Glomerular visceral epithelial cell (primary cell): ENCODE data around the gene ITGA4.

Source experiments
- DNase-seq: peaks from one replicate; pipeline ENCODE4 v3.0.0-alpha.2; 2016; ENCODE audit errors: extremely low spot score

Gene ITGA4

DNA sequence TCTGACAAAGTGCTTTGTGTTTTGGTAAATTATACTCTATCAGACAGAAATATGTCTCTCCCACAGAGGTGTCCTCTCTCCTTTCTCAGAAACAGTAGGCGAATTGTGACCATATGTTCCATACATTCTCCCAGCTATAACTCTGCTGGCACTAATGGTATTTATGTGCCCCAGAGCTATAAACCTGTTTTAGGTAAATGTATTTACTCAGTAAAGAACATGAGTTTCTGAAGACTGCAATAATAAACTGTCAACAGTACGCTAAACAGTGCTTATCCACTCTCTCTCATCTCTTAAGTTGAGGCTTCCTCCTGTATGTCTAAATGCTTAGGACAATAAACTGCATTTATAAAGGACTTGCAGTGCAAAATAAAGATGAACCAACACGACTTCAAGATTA, 58.5 kb downstream of the ITGA4 start:
- no peak for DNase-seq

GRCh38 chr2:181516992-181517391, 59.8 kb downstream of the ITGA4 start:
- no peak for DNase-seq

- peak; percentile 1 for DNase-seq
Observed at GRCh38 chr2:181517685-181518301, 60.6 kb downstream of the ITGA4 start.

GRCh38 chr2:181520253-181520652, 63.1 kb downstream of the ITGA4 start:
- no peak for DNase-seq

GRCh38 chr2:181523756-181524155, 66.6 kb downstream of the ITGA4 start:
- no peak for DNase-seq

- no peak for DNase-seq
Observed at GRCh38 chr2:181526014-181526413, 68.8 kb downstream of the ITGA4 start.

GRCh38 chr2:181527058-181527457, 69.9 kb downstream of the ITGA4 start:
- DNase-seq: no peak

DNA sequence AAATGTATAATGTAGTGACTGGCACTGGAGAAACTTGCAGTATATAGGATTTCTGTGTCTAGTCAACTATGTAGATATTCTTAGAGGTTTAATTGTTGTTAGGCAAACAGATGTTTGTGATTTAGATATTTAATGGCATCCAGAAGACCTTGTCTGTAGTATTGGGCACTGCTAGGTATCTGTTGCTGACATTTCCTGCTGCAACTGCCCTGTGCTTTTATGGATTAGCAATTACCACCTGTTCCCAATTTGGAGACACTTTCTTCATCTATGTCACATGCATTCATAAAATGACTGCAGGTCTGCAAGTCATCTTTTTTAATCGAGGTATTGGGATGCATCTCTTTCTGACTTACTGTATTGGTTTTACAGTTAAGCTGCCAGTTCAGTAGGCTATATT, 71.3 kb downstream of the ITGA4 start:
- no peak for DNase-seq

- DNase-seq: no peak
Observed at GRCh38 chr2:181536730-181537129, 79.5 kb downstream of the ITGA4 start.

DNA sequence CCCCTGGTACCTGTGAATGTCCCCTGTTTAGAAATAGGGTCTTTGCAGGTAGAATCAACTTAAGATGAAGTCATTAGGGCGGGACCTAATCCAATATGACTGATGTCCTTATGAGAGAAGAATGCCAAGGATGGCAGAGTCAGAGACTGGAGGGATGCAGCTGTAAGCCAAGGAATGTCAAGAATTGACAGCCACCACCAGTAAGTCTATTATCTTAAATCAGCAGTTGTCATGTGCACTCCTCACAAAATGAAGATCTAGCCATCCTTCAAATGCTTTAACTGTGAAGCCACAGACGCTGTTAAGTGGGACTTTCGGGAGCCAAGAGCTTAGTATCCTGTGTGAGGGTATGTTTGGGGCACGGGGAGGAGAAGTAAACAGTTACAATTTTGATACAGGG, 83.2 kb downstream of the ITGA4 start:
- DNase-seq: no peak

DNA sequence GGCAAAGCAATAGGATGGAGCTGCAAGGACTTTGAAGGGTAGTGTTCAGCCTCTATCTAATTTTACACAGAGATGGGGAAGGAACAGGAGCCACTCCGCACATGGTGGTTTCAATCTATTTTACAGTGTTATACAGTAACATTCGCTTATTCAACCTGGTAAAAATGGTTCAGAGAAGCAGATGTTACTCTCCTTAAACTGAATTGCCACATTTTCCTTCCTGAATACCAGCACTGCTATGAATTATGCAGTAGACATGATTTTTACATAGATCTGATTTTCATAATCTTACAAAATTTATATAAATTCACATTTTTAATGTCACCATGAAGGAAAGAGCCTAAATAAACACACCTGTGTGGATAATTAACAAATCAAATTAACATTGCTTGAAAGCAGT, 85.0 kb downstream of the ITGA4 start:
- DNase-seq: no peak

DNA sequence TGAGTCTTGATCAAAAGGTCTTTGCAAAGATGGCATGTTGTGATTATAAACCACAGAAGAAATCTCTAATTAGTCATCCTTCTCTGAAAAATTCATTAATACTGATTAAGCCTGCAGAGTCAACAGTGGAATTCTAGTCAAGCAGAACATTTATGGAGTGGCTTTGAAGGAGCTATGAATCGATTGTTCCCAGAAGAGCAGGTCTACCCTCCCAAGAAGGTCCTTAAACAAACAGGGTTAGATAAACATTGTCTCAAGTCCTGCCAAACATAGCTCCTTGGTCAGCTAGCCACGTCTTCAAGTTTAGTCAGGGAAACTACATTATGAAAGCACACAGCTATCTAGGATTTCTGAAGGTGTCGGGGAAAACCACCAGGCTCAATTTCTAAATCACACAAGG, 88.9 kb downstream of the ITGA4 start:
- no peak for DNase-seq

- DNase-seq: peak; percentile 25
Observed at GRCh38 chr2:181552808-181553207, 95.6 kb downstream of the ITGA4 start.

DNA sequence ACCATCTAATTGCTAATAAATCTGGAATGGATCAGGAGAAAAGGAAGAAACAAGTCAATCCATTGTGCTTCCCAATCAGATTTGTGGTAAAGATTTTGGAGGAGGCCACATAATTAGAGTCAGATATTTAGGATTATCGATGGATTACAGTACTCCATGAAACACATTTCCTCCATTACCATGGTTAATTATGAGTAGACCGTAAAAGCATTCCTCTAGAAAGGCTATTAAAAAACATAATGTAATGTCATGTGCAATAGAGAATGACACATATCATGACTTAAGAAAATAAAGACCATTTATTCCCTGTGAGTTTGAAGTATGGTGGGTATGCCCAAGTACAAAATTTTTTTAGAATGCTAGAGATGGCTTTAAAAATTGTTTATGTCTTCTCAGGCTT, 96.1 kb downstream of the ITGA4 start:
- DNase-seq: no peak

DNA sequence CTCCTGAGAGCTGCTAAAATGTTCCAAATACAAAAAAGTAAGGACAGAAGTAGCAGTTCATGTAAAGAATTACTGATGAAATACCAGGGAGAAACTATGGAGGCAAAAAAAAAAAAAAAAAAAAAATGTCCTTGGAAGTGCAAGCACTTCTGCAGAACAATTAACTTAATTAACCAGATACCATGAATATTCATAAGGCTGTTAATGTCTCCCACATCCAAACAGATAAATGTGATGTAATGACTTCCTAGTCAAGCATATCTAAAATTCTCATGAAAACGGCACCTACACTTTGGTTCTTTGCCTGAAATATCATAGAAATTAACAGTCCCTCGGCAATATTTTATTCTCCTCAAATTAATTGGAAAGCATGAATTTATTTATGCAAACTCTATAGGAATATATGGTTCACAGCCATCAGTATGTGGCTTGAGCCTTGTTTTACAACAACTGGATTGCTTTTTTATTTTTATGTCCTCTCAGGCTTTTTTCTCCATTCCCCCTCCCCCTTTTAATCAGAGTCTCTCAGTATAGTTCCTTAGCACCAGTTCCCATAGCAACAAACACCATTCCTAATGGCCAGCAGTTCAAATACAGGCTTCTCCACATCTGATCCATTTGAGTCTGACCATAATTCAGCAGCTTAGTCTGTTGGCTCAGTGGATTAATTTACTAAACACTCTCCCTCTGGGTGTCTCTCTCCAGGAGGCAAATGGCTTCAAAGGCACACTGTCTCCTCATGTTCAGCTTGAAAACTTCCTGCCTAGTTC, 97.1 kb downstream of the ITGA4 start:
- DNase-seq: no peak

DNA sequence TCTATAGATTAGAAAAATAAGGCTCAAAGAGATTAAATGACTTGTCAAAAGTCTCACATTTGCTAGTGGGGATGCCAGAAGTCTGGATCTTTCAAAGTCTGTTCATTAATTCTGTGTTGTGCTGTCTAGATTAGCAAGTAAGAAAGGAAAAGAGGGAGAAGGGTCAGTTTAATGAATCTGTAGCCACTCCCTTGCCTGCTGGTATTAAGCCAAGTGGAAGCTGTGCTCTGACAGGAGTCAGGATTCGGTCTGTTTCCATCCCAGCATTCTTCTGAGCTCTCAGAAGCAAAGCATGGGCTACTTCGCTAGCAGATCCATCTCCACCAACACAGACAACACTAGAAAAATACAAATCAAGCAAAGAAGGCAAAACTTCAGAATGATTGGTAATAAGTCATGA, 101.2 kb downstream of the ITGA4 start:
- no peak for DNase-seq

DNA sequence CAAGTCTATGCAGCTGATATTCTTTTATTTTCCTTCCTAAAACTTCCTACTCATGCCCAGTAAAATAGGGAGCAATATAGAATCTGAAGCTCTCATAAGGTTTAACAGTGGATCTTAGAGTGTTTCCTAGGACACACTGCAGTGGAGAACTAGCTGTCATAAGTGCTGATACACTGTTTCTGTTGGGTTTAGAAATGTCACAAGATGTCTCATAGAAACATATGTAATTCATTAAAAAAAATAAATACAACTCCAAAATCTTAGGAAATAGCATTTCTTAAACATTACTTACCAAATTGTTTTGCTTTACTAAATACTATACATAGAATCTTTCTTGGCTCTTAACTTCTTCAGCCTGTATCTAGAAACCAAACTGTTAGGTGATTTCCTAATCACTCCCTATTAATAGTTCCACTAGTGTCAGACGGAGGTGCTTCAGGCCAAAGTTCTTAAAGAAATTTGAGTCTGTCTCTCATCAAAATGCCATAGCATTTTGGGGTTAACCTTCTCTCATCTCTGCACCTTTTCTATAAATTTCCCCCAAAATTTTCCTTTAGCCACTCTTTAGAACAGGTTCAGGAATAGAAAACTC, 106.0 kb downstream of the ITGA4 start:
- DNase-seq: no peak

DNA sequence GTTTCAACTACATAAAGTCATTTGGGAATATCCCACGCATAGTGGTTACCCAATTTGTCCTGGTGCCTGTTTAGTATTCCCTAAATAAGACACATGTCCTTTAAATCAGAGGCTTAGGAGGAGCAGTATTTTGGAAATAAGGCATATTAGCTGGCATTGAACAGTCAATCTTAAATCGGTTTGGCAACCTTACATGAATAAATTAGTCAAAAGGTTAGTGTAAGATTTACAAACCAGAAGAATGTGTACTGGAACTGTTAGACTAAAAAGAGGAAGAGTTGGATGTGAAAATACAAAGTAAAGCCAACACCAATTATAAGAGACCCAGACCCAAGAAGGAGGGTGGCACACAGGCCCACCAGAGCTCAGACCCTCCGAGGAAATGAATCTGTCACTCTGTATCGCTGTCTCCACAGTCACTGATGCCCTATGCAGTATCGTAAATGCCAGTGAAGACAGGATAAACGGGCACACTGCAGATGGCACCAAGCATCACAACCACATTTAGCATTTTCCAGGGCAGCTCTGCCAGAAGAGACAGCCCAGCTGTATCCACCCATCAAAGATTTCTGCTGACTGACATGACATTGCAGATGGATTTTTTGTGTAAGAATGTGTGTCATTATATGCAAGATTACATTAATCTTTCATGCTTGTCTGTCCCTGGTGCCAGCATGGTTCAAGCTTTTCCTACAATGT, 109.3 kb downstream of the ITGA4 start:
- no peak for DNase-seq

GRCh38 chr2:181570059-181570458, 112.9 kb downstream of the ITGA4 start:
- DNase-seq: no peak

DNA sequence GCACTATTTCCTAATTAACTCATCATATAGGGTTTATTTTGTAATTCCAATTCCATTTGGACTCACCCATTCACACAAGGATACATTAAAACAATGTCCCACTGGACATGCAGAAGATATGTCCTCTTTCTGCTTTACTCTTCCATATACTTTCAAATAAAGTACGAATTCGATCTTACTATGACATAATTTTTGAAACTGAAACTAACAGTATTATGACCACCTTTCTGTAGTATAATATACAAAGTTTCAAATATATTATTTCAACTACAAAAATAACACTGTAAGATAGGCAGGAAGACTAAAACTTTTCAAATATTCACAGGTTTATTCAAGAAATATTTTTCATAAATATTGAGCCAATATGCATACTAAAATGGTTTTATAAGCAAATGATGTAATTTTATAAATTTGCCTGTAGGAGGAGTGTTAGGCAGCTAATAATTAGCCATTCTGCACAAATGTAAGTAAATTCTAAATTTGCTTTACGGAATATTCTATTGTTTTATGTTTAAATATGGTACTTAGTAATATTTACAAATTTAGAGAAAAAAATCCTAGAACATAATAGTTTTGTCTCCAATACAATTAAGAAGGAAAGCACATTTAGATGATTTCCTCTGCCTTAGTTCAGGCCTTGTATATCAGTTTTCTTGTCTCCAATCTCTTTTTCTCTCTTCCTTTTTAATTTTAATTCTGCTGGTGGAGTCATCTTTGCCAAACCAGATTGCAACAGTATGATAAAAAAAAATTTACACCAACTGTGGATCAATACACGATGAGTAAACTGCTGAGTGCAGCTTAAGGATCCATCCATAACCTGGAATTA, 113.9 kb downstream of the ITGA4 start:
- no peak for DNase-seq

GRCh38 chr2:181573140-181573736, 116.1 kb downstream of the ITGA4 start:
- DNase-seq: peak; percentile 56
